ENCODE measurements around the gene EIF4EBP2.

Gene EIF4EBP2, protein sequence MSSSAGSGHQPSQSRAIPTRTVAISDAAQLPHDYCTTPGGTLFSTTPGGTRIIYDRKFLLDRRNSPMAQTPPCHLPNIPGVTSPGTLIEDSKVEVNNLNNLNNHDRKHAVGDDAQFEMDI

GRCh38 chr10:70404036-70404786 is at the start of gene EIF4EBP2:
Gene EIF4EBP2, plus strand, starts transcription at chr10:70404145. Its CDS starts 257 bp downstream, at chr10:70404402.
- DNase-seq (ENCODE audit: low spot score), result peak; percentile 97

GRCh38 chr10:70354556-70354955 is 49.4 kb upstream of the EIF4EBP2 start:
- DNase-seq (ENCODE audit: low spot score), result peak; percentile 76

DNA sequence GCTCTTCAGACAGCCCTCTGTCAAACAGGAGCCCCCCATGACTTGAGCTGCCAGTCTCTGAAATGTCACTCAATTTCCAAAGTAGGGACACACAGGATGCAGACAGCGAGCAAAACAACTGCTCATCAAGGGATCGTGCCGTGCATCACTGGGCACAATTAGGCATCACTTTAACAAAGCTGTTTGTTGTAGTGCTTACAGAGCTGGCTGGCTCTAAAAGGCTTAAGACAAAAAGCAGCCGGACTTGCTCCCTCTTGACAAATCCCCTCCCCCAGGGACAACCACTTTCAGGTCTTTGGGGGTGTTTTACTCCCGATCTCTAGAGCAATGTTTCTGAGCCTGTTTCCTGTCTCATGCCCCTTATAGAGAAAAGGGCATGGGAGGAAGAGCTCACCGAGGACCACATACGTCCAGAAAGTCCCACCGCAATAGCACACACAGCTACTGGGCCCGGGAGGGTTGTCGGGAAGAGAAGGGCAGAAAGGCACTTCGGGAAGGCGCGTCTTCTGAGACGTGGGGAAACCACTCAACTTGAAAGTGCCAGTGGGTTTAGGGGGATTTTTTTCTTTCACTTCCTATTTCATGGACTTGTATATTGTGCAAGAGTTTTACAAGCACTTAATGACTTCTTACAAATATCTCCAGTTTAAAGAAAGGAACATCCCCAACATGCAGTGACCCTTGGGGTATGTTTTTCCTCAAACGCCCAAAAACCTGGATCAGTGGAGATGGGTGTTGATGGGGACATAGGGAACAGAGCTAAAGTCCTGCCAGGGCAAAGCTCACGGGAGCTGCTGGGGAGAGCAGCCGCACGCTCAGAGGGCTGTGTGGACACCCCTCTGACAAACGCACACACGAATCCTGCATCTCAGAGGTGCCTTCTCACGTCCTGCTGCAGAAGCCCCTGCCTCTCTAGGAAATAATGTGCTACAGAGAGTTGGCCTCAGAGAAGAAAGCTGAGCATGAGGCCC is 48.6 kb upstream of the EIF4EBP2 start:
- DNase-seq (ENCODE audit: low spot score), result peak; percentile 76

- DNase-seq (ENCODE audit: low spot score), result no peak
These were observed 46.4 kb upstream of the EIF4EBP2 start for GRCh38 chr10:70357565-70357964.

GRCh38 chr10:70358446-70358845 is 45.5 kb upstream of the EIF4EBP2 start:
- DNase-seq (ENCODE audit: low spot score), result no peak

- no peak for DNase-seq (ENCODE audit: low spot score)
These were observed 44.9 kb upstream of the EIF4EBP2 start for GRCh38 chr10:70359017-70359550.

DNA sequence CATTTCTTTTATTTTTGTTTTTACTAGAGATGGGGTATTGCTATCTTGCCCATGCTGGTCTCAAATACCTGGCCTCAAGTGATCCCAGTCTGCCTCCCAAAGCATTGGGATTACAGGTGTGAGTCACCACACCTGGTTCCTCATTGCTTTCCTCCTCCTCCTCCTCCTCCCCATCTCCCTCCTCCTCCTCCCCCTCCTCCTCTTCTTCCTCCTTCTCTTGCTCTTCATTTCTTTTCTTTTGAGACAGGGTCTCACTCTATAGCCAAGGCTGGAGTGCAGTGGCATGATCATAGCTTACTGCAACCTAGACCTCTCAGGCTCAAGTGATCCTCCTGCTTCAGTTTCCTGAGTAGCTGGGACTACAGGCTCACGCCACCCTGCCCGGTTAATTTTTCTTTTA is 43.7 kb upstream of the EIF4EBP2 start:
- no peak for DNase-seq (ENCODE audit: low spot score)

- DNase-seq (ENCODE audit: low spot score), result no peak
These were observed 41.6 kb upstream of the EIF4EBP2 start for GRCh38 chr10:70362328-70362727.

- DNase-seq (ENCODE audit: low spot score), result no peak
These were observed 40.7 kb upstream of the EIF4EBP2 start for GRCh38 chr10:70363292-70363691.

DNA sequence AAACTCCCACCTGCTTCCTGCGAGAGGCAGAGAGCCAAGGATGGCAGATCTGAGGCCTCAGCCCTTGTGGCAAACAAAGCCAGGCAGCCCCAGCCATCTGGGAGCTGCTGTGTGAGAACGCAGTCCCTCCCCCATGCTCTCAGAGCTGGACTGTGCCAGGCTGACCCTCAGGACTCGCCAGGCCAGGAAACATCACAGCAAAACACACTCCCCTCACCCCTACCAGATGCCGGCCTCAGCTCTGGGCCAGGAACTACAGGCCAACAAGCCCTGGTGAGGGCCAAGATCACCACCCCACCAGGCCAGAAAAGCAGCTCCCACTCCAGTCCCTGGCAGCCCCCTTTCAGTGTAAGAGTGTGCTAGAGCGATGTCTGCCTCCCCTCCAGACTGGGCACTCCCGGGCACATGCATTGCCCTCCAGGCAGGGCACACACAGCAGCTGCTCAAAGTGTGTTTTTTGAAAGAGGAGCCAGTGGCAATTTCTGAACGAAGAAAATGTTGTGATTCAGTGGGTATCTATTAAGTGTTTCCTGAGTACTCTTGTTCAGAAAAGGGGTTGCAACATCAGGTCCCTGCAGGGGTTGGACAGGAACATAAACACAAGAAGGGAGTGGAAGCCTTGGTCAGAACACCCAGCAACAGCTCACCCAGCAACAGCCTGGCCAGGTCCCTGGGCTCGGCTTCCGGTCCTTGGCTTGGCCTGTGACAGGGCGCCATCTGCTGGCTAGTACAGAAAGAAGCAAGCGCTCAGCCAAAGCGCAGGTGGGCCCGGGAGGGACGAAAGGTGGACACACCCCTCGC is 39.8 kb upstream of the EIF4EBP2 start:
- peak; percentile 90 for DNase-seq (ENCODE audit: low spot score)

DNA sequence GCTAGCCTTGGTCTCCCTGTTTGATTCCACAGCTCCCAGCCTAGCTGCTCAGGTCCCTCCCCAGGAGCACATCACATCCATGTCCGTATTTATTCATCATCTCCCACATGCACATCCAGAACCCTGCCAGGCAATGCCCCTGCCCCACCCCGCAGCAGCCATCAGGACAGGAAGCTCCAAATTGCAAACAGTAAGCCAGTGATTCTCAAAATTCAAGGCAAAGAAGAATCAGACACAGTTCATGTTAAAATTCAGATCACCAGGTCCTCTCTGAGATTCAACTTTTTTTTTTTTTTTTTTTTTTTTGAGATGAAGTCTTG is 39.2 kb upstream of the EIF4EBP2 start:
- DNase-seq (ENCODE audit: low spot score), result no peak

- no peak for DNase-seq (ENCODE audit: low spot score)
These were observed 36.6 kb upstream of the EIF4EBP2 start for GRCh38 chr10:70367195-70367796.

- no peak for DNase-seq (ENCODE audit: low spot score)
These were observed 35.0 kb upstream of the EIF4EBP2 start for GRCh38 chr10:70368774-70369482.

DNA sequence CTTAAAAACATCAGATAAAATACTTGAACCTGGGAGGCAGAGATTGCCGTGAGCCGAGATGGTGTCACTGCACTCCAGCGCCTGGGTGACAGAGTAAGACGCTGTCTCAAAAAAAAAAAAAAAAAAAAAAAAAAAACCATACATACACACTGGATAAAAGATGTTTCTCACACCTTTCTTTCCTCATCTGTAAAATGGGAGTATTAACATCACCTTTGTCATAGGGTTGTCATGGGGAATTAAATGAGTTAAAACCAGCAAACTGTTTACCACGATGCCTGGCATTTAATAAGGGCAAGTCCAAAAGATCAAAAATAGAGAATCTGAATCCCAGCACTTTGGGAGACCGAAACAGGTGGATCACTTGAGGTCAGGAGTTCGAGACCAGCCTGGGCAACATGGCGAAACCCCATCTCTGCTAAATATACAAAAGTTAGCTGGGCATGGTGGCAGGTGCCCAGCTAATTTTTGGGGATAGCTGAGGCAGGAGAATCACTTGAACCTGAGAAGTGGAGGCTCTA is 34.4 kb upstream of the EIF4EBP2 start:
- DNase-seq (ENCODE audit: low spot score), result no peak

DNA sequence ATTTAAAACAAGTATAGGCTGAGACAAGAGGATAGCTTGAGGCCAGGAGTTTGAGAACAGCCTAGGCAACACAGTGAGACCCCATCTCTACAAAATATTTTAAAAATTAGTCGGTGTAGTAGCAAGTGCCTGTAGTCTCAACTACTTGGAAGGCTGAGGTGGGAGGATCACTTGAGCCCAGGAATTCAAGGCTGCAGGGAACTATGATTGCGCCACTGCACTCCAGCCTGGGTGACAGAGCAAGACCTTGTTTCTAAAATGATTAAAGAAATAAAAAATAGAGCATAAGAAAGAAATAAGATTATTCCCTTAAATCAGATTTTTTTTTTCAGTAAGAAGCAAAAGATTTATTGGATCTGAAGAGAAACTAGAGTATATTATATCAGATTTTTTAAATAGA is 33.2 kb upstream of the EIF4EBP2 start:
- DNase-seq (ENCODE audit: low spot score), result no peak

- DNase-seq (ENCODE audit: low spot score), result no peak
These were observed 32.1 kb upstream of the EIF4EBP2 start for GRCh38 chr10:70371846-70372245.

GRCh38 chr10:70374775-70375614 is 28.9 kb upstream of the EIF4EBP2 start:
- no peak for DNase-seq (ENCODE audit: low spot score)

- DNase-seq (ENCODE audit: low spot score), result no peak
These were observed 27.2 kb upstream of the EIF4EBP2 start for GRCh38 chr10:70376436-70377378.

Data from pons (tissue), 1 donor.